A549 treated with DMSO at 1 μM for 4 hours (cell line): ENCODE data around the gene CCNK. TPM values are rescaled to one million over a fixed set of nuclear protein-coding genes. Genes with fewer than 3 reads are reported as not detected.

Experiments
- total RNA-seq: library from RNA; stranded (reverse); fragments of 200-300 nt; extraction: Qiagen RNA extraction; gene quantifications from 5 replicates; pipeline ENCODE4 v1.2.3, GENCODE V29; 2022; ENCODE audit warnings: low read depth

The CCNK gene
- total RNA-seq: 46.5 to 56.5 TPM (median 52.5 TPM) in 5 replicates

GRCh38 chr14:99480917-99481744 lies at the start of gene CCNK:
TSS of gene CCNK (plus strand) at chr14:99481409. CDS start at chr14:99492678, 11,269 bp downstream.

GRCh38 chr14:99479906-99480869 lies 1.0 kb upstream of the CCNK start, which contains the start of gene SETD3:
TSS of gene SETD3 (minus strand) at chr14:99480859. CDS start at chr14:99465805, 15,054 bp downstream.

Other genes with a start within 250 kb of the CCNK start
- gene BCL11B, start 209.2 kb upstream of the CCNK start, total RNA-seq: 0.18 to 0.32 TPM (median 0.28 TPM) in 5 replicates
- 45.0 to 54.1 TPM (median 51.4 TPM) in 5 replicates for gene SETD3, start 550 bp upstream of the CCNK start, total RNA-seq
- gene CCDC85C, start 122.8 kb downstream of the CCNK start, total RNA-seq: 42.5 to 46.5 TPM (median 44.2 TPM) in 5 replicates
- 0.11 to 0.28 TPM (median 0.17 TPM) in 5 replicates for gene HHIPL1, start 163.7 kb downstream of the CCNK start, total RNA-seq
- gene CYP46A1, start 202.9 kb downstream of the CCNK start, total RNA-seq: 0.10 to 0.38 TPM (median 0.15 TPM) in 5 replicates